Memory B cell (primary cell): ENCODE results near the gene PTGDS.

Experiments used
- ATAC-seq: fragments of 150-1000 bp; cut with Tn5 transposase; 2 replicates; pipeline ENCODE4 v1.10.0; 2021; ENCODE audit warnings: low read depth, mild to moderate bottlenecking, moderate library complexity
- DNase-seq, 2 donors: peaks; one replicate each; pipeline ENCODE4 v3.0.0; 2022; ENCODE audit warnings: low spot score in 2 of 2
- H3K27ac Mint-ChIP-seq: one replicate; pipeline ENCODE4 v1.8.0; 2022; ENCODE audit warnings: mild to moderate bottlenecking, moderate library complexity, mixed read lengths
- H3K27me3 Mint-ChIP-seq: one replicate; pipeline ENCODE4 v1.8.0; 2022; ENCODE audit warnings: mixed read lengths
- H3K36me3 Mint-ChIP-seq: one replicate; pipeline ENCODE4 v1.8.0; 2022; ENCODE audit warnings: mild to moderate bottlenecking, mixed read lengths
- H3K4me1 Mint-ChIP-seq: one replicate; pipeline ENCODE4 v1.8.0; 2022; ENCODE audit warnings: mixed read lengths
- H3K4me3 Mint-ChIP-seq: one replicate; pipeline ENCODE4 v1.8.0; 2022; ENCODE audit warnings: mild to moderate bottlenecking, moderate library complexity, mixed read lengths
- H3K9me3 Mint-ChIP-seq: one replicate; pipeline ENCODE4 v1.8.0; 2022; ENCODE audit warnings: mixed read lengths

Gene PTGDS

DNA sequence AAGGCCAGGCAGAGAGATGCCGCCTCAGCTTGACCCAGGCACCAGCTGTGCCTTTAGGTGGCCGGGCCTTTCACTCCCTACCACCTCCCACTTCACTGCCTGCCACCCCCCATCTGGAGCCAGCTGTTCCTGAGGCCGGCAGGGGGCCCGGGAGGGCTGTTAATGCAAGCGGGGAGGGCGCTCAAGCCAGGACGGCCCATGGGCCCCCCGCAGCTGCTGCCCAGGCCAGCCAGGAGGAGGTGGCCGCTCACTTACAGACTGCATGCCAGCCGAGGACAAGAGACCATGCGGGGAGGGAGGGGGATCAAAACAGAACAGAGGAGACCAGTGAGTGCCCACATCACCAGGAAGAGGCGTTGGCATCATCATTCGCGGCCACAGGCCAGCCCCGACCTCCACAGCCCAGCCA lies 46.3 kb downstream of the PTGDS start:
- DNase-seq (no peak), ATAC-seq (no peak)
- H3K4me1 Mint-ChIP-seq, result peaks cover 15% of the 10 kb centered on the region
- peaks cover 1% of the 10 kb centered on the region for H3K36me3 Mint-ChIP-seq
- no peak overlapping the region for H3K27ac Mint-ChIP-seq
- no peaks in the 10 kb centered on the region for H3K9me3 Mint-ChIP-seq
- H3K27me3 Mint-ChIP-seq, result no peaks in the 10 kb centered on the region
- H3K4me3 Mint-ChIP-seq, result no peak overlapping the region

DNA sequence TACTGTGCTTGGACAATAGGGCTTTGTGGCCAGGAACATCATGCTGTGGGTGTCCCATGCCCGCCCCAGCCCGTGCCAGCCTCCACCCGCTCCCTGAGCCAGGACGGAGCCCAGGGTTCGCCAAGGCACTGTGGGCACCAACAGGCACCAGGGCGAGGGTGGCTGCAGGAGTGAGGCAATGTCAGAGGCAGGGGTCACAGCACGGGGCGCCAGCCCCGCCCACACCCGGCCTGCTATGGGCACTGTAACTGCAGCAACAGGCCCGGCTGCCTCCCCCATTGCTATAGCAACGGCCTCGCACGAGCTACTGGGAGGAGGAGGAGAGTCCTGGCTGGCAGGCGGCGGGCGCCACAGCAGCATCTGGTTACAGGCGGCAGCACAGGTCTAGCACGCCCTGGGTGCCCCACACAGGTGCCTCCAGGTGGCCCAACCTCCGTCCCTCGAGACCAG lies 48.2 kb downstream of the PTGDS start:
- Mint-ChIP-seq H3K27ac (peak overlapping the region; percentile 45), H3K4me1 (peaks cover 28% of the 10 kb centered on the region), H3K4me3 (no peak overlapping the region), H3K27me3 (no peaks in the 10 kb centered on the region), H3K36me3 (no peaks in the 10 kb centered on the region), H3K9me3 (no peaks in the 10 kb centered on the region)
- ATAC-seq (peak; percentile 66), DNase-seq (peak in 1 of 2 donors; percentile 69)

DNA sequence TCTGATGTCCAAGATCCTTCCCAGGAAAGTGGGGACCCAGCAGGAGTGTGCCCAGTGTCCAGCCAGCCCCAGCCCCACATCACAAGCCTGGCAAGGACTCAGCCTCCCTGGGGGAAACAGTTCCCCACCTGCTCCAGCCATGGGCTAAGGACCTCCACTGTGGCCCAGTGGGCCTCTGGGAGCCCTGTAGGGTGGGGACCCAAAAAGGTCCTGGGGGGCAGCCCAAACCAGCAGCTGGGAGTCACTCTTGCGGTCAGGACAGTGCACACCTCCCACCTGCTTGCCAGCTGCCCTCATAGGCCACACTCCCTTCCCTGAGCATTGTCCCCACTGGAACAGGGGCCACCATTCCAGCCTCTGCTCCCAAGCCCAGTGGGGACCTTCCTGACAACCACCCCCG lies 49.1 kb downstream of the PTGDS start:
- Mint-ChIP-seq H3K36me3 (no peaks in the 10 kb centered on the region), H3K9me3 (no peaks in the 10 kb centered on the region), H3K27me3 (no peaks in the 10 kb centered on the region), H3K4me3 (no peak overlapping the region), H3K27ac (no peak overlapping the region), H3K4me1 (peaks cover 32% of the 10 kb centered on the region)
- no peak for DNase-seq
- no peak for ATAC-seq

DNA sequence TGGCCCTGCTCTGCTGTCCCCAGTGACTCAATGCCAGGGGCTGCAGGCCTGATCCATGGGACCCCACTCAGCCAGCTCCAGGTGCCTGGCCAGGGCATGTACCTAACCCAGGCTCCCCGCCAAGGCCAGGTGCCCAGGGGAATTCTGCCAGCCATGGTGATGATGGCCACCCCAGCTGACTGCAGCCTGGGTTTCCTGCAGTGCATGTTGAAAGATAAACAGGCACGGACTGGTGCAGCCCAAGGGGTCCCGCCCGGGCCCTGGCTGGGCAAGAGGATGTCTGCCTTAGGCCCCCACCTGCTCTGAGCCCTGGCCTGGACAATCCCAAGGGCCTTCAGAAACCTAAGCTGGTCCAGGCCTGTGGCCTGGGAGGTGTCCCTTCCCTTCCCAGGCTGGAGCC lies 49.5 kb downstream of the PTGDS start:
- Mint-ChIP-seq H3K27me3 (no peaks in the 10 kb centered on the region), H3K9me3 (no peaks in the 10 kb centered on the region), H3K4me1 (peaks cover 34% of the 10 kb centered on the region), H3K36me3 (no peaks in the 10 kb centered on the region), H3K4me3 (peak overlapping the region; percentile 80), H3K27ac (no peak overlapping the region)
- ATAC-seq, result no peak
- DNase-seq, result no peak

DNA sequence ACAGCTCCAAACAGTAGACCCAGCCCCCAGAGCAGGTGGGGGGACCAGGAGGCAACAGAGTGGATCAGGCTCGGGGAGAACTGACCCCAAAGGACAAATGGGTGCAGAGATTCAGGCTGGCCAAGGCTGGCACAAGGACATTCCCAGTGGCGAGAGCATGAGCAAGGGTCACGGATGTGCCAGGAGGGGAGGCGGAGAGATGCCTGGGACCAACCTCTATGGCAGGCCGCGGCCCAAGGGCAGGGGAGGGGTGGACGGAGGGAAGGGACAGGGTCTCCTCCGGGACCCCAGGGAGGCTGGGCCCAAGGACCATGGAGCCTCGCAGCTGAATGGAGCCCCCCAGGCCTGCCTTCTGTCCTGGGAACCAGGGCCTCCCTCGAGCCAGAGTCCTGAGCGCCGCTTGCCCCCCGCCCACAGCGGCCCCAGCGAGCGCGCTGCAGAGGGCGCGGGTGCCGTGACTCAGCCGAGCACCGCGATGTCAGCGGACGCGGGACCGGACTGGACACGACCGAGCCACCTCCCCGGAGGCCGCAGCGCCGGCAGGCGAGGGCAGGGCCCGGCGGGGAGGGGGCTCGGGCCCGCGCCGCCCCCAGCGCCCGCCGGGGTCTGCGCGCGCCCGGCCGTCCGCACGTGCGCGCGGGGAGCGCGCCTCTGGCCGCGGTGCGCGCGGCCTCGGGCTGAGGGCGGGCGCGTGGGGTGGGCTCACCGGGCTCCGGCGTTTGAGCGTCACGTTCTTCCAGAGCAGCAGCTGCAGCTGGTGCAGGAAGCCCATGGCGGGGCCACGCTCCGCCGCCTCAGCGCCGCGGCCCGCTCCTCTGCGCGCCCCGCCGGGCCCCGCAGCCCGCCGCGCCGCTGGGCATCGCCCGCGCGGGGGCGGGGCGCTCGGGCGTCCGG lies 50.3 kb downstream of the PTGDS start, which contains the start of gene ABCA2:
Gene ABCA2, minus strand, starts transcription at position 869 of the 894 bp plus-strand sequence. Its CDS starts 97 bp downstream, at position 772.
- Mint-ChIP-seq H3K36me3 (no peaks in the 10 kb centered on the region), H3K9me3 (no peaks in the 10 kb centered on the region), H3K4me3 (peak within 1 kb of the TSS; percentile 82), H3K27me3 (no peaks in the 10 kb centered on the region), H3K27ac (no peak within 1 kb of the TSS), H3K4me1 (peaks cover 37% of the 10 kb centered on the region)
- ATAC-seq (no peak), DNase-seq (no peak)

DNA sequence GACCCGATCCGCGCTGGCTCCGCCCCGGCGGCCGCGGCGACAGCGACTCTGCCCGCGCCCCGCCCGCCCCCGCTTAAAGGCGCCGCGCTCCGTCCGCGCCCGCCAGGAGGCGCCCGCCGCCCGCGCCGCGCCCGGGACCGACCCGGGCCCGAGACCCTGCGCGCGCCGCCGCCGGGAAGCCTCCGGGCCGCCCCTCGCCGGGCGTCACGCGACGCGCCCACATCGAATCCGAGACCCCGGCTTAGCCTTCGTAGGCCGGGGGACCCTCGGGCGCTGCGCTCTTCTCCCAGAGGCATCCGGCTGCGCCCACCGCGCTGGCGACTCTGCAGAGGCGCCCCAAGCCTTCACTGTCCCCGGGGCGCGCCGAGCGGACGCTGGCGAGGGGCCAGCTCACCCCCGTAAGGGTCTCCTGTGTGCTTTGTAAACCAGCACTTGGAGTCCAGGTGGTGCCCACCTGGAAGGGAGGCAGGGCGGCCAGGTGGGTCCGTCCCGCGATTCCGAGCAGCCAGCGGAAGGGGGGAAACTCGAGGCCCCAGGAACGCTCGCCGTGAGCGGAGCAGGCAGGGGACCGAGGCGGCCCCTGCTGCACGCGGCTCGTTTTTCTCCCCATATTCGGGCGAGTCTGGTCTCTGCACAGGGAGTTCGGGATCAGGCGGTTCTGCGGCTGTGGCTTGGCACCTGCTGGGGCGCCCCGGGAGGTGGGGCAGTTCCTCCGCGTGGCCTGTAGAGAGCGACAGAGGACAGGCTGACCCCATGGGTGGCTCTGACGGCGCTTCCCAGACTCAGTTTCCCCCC lies 51.2 kb downstream of the PTGDS start:
- no peaks in the 10 kb centered on the region for H3K9me3 Mint-ChIP-seq
- no peak overlapping the region for H3K27ac Mint-ChIP-seq
- no peaks in the 10 kb centered on the region for H3K36me3 Mint-ChIP-seq
- peaks cover 41% of the 10 kb centered on the region for H3K4me1 Mint-ChIP-seq
- DNase-seq (peak in 1 of 2 donors; percentile 60), ATAC-seq (peak; percentile 41)
- H3K27me3 Mint-ChIP-seq, result no peaks in the 10 kb centered on the region
- H3K4me3 Mint-ChIP-seq, result peak overlapping the region; percentile 82

DNA sequence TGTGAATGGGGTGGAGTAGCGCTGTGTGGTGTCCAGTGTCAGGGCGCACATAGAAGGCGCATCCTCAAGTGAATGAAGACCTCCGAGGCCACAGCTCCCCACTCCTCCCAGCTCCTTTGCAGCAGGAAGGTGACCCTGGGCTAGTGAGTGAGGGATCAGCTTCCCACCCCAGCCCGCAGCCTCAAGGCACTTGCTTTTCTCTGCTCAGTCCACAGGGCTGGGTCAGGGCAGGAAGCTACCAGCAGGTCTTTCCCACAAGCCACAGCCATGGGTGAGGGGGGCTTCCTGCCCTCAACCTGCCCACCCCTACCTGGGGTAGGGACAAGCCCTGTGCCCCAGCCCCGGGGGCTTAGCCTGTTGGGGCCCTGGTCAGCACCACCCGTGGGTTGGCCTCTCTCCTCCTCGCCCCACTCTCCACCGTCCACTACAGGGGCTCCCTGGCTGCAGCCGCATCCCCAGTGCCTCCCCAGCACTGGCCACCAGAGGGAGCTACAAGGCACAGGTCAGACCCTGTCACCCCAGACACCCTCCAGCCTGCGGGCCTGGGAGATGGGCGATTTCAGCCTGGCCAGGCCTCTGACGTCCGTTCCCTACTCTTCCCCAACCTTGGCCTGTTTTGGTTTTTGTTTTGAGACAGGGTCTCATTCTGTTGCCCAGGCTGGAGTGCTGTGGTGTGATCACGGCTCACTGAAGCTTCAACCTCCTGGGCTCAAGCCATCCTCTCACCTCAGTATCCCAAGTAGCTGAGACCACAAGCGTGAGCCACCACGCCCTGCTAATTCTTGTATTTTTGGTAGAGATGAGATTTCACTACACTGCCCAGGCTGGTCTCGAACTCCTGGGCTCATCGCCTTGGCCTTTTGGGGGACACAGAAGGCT lies 52.0 kb downstream of the PTGDS start:
- peaks cover 41% of the 10 kb centered on the region for H3K4me1 Mint-ChIP-seq
- peak overlapping the region; percentile 82 for H3K4me3 Mint-ChIP-seq
- H3K27me3 Mint-ChIP-seq, result no peaks in the 10 kb centered on the region
- peak; percentile 81 to 94 for DNase-seq
- H3K9me3 Mint-ChIP-seq, result no peaks in the 10 kb centered on the region
- ATAC-seq, result peak; percentile 31
- peak overlapping the region; percentile 14 for H3K27ac Mint-ChIP-seq
- no peaks in the 10 kb centered on the region for H3K36me3 Mint-ChIP-seq

DNA sequence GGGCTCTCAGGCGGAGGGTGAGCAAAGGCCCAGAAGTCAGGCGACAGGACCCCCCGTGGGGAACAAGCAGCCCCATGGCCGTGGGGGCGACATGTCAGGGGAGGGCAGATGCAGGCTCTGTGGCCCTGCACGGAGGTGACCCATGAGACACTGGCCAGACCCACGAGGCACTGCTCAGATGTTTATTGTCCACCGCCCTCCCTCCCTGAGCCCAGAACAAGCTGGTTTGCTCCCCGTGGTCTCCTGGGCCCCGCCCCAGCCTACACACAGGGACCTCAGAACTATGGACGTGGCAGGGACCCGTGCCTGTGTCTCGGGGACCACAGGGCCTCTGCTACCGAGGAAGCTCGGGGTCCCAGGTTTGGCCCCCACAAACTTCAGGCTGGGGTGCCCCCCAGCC lies 52.7 kb downstream of the PTGDS start:
- peaks cover 48% of the 10 kb centered on the region for H3K4me1 Mint-ChIP-seq
- no peaks in the 10 kb centered on the region for H3K9me3 Mint-ChIP-seq
- DNase-seq (no peak), ATAC-seq (no peak)
- no peaks in the 10 kb centered on the region for H3K27me3 Mint-ChIP-seq
- H3K4me3 Mint-ChIP-seq, result peak overlapping the region; percentile 82
- H3K36me3 Mint-ChIP-seq, result no peaks in the 10 kb centered on the region
- peak overlapping the region; percentile 78 for H3K27ac Mint-ChIP-seq

DNA sequence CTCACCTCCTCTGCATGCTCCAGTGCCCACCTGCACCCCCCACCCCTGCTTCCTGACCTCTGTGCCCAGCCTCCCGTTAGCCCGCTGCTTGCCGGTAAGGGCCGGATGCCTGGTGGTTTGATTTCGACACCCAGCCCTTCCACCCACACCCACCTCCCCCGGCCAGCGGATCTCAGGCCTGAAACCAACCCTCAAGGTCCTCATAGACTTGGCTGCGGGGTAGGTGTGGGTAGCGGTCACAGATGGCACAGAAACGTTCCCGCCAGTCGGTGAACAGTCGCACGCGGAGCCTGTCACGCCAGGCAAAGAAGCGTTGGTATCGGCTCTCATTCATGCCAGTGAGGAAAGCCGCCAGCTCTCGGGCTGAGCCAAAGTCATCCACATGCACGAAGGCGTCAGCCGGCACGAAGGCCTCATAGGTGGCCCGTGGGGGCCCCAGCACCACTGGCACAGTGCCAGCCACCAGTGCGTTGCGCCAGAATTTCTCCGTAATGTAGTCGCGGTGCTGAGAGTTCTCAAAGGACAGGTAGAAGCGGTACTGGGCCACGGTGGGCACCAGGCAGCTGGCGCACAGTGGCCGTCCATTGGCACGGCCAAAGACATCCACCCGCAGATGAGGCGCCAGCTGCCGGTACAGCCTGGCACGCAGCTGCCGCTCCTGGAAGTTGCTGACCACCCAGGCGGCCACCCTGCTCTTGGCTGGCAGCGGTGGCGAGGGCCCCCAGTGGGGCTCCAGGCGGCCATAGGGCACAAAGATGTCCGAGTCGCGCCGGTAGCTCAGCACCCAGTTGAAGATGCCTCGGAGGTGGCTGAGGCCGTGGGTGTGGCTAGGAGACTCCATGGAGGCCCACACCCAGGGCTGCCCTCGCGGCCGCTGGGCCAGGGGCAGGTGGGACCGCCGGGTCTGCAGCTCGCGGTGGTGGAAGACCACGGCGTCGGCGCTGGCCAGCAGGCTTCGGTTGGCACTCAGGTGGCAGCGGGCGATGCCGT lies 53.5 kb downstream of the PTGDS start:
- H3K4me1 Mint-ChIP-seq, result peaks cover 51% of the 10 kb centered on the region
- no peaks in the 10 kb centered on the region for H3K36me3 Mint-ChIP-seq
- peak overlapping the region; percentile 78 for H3K27ac Mint-ChIP-seq
- ATAC-seq (no peak), DNase-seq (no peak)
- H3K4me3 Mint-ChIP-seq, result peak overlapping the region; percentile 82
- no peaks in the 10 kb centered on the region for H3K27me3 Mint-ChIP-seq
- H3K9me3 Mint-ChIP-seq, result no peaks in the 10 kb centered on the region
